Activated gamma-delta T cell treated with Interleukin-2 at 50 U/mL for 16 hours (primary cell): ENCODE results near the gene ASPSCR1.

ENCODE experiments used
- DNase-seq: peaks from one replicate; pipeline ENCODE4 v3.0.0-alpha.2; 2020

The ASPSCR1 gene

DNA sequence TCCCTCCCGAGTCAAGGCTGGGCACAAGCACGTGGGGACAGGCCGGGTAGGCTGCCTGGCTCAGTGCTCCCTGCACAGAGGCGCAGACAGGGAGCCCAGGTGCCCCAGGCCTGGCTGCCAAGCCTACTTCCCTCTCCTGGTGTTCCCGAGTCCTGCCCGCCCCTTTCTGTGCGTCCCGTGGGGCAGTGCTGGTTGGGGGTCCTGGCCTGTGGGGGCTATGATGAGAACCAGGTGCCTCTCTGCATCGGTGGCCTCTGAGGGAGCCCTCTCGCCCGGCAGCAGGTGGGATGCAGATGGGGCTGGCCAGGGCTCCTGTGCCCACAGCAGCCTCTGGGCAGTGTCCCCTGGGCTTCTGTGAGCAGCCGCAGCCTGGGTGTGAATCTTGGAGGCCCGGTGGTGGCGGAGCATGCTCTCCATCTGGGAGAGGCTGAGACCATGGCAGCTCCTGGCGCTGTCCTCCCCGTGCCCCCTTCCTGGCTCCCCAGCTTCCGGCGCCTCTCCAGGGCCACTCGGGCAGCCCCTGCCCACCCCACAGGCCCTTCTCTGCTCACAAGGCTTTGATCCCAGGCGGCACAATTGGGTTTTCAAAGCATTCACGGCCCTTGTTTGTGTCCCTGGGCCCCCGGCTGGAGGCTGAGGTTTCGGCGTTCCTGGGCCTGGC lies 38.0 kb downstream of the ASPSCR1 start:
- DNase-seq = no peak

DNA sequence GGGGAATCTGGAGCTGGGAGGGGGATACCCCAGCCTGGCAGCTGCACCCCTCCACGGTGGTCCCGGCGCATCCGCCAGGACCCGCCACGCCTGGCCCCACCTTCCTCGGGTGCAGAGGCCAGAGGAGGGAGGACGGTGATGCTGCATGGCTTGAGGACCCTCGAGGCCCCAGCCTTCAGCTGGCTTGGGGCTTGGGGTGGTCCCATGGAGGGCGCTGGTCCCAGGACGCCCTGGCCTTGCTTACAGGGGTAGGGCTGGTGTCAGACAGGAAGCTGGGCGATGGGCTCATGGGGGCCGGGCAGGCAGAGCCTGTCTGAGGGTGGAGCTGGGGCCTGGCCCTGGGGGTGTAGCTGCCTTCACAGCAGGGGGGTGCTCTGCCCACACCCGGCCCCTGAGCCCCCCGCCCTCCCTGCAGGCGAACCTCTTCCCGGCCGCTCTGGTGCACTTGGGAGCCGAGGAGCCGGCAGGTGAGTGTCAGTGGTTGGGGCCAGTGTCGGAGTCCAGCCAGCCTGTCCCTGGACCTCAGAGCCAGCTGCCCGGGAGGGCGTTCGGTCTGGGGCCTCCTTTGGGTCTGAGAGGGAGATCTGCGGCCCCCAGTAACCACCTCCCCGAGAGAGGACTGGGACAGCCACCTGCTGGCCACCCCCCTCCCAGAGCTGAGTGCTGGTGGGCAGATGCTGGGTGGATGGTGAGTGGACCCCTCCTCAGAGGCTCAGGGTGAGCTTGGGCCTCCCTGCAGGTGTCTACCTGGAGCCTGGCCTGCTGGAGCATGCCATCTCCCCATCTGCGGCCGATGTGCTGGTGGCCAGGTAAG lies 38.8 kb downstream of the ASPSCR1 start:
- DNase-seq = no peak

DNA sequence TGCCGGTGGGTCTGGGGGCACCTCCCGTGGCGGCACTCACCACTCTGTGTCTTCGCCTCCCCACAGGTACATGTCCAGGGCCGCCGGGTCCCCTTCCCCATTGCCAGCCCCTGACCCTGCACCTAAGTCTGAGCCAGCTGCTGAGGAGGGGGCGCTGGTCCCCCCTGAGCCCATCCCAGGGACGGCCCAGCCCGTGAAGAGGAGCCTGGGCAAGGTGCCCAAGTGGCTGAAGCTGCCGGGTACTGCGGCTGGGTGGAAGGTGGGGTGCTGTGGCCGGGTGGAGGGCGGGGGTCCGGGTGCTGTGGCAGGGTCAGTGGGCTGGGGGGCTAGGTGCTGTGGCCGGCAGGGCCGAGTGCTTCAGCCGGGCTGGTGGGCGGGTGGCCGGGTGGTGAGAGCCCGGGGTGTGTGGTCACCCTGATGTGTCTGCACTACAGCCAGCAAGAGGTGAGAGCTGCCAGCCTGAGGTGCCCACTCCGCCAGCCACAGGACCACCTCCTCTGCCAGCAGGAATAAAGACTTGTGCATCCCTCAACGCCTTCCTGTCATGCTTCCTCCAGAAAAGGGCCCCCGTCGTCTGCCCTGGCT lies 39.5 kb downstream of the ASPSCR1 start:
- no peak for DNase-seq

DNA sequence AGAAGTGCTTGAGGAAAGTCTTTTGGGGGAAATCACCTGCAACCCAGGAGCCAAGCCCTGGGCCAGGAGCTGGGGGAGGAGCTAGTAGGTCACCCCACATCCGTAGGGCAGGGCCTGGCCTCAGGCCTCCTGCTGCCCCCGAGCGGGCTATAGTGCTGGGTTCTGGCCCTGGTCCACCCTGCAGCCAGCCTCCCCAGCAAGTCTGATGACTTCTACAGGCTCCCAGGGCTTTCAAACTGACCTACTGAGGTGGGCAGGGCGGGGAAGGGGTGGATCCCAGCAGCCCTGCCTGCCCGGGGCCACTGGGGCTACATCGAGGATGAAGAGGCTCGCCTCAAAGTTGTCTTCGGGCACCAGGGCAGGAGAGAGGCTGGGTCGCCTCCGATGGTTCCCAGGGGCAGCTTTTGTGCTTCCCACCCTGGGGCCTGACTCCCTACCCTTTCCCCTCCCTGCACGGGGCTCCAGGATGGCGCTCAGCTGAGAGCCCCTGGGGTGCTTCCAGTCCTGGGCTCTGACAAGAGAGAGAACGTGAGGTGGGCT lies 40.3 kb downstream of the ASPSCR1 start:
- DNase-seq = no peak

DNA sequence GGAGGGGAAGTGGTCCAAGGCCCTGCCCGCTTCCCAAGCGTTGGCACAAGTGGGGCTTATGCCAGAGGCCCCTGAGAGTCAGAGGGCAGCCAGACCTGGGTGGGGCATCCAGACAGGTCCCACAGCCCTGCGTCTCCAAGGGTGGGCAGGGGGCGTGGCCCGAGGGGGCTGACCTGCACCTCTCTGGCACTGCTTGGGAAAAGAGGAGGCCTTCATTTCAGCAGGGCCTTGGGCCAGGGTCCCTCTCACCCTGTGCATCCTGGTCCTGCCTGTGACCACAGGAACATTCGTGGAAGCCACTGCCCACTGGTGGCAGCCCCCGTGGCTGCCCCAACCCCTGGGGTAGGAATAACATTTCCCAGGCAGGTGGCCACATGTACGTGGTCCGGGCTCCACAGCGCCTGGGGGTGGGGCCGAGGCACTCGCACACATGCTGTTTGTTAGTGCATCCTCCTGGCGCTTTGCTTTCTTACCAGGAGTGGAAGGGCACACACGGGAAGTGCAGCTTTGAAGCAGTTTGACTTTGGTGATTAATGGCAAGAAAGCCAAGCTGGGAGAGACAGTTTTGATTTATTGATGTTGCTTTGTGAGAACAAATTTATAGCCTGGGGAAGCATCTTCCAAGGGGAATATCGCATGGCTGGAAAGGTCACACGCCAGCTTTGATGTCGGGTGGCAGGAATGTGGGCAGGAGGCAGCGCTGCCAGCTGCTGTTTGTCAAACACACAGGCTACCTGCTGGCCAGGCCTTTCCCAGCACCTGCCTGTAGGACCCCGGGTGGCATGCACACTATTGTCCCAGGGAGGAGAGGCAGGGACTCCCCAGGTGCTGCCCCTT lies 40.9 kb downstream of the ASPSCR1 start:
- no peak for DNase-seq

DNA sequence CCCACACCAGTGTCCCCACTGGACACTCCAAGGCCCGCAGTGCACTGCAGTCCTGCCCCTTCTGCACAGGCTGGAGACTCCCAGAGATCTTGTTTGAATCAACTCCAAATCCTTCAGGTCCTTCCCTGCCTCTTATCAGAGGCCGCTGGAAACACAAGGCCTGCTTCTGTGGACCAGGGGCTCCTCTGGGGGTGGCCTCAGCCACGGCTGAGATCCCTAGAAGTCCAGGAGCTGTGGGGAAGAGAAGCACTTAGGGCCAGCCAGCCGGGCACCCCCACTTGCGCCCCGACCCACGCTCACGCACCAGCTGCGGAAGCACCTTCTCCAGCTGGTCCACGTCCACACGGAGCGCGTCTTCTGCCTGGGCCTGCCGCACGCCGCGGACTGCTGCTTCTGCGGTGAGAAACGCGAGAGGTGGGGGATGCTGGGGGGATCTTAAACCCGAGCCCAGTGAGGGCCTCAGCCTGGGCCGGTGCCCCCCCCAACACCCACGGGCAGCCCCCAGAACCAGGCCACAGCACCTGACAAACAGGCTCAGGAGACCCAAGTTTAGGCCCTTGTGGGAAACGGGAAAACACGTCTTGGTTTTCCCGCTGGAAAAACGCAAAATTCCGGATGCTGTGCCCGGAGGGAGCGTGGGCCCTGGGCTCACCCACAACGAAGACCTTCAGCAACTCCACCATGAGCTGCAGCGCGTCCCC lies 41.7 kb downstream of the ASPSCR1 start:
- DNase-seq = no peak

DNA sequence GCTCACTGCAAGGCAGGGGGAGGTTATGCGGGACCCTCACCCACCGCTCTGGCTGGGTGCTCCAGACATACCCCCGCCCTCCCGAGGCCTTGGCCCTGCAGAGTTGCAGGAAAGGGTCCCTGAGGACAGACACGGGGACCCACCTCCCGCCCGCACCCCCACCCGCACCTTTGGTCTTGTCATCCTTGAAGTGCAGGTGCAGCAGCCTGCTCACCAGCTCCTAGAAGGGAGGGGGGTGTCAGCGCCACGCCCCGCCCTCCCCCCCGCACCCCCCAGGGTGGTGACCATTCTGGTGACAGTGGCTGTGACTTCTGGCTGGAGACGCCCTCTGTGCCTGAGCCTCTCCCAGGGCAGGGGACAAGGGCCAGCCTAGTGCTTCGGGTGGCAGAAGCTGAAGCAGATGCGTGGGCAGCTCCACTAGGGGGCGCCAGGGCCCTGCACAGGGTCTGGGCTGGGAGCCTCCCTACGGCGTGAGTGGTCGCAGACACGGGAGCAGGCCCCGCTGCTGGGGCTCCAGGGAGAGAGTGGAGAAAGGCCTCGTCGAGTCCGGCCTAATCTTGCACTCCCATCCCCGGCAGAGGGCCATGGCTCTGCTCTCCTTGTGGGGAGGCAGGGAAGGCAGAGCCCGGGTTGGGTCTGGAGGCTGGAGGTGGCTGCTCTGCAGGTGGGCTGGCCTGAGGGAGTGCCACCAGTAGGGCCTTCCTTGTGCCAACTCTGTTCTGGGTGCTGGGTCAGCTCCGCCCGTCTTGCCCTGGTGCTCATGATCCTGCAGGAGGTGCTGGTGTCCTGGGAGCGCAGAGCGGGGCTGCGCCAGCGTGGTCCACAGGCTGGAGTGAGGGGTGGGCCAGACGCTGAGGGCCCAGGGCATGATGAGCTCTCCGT lies 42.5 kb downstream of the ASPSCR1 start:
- peak; percentile 57 for DNase-seq

DNA sequence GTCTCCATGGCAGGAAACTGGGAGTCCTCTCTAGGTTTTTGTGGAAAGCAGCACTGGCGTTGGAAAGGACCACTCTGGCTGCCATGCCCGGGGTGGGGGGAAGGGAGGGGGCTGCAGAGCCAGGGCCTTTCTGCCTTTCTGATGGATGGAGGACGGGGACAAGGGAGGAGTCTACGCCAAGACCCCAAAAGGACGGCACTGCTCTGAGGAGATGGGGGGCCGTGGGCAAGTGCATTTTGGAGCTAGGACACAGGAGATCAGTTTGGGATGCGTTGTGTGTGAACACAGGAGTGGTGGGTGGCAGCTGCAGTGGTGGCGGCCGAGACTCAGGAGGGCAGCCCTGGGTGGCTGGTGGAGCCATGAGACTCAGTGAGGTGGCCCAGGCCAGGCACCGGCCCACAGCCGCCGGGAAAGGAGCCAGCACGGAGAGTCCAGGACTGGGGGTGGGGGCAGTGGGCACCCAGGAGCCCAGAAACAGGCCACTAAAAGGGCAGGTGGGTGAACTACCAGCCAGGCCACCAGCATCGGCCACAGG lies 43.2 kb downstream of the ASPSCR1 start:
- DNase-seq = no peak

DNA sequence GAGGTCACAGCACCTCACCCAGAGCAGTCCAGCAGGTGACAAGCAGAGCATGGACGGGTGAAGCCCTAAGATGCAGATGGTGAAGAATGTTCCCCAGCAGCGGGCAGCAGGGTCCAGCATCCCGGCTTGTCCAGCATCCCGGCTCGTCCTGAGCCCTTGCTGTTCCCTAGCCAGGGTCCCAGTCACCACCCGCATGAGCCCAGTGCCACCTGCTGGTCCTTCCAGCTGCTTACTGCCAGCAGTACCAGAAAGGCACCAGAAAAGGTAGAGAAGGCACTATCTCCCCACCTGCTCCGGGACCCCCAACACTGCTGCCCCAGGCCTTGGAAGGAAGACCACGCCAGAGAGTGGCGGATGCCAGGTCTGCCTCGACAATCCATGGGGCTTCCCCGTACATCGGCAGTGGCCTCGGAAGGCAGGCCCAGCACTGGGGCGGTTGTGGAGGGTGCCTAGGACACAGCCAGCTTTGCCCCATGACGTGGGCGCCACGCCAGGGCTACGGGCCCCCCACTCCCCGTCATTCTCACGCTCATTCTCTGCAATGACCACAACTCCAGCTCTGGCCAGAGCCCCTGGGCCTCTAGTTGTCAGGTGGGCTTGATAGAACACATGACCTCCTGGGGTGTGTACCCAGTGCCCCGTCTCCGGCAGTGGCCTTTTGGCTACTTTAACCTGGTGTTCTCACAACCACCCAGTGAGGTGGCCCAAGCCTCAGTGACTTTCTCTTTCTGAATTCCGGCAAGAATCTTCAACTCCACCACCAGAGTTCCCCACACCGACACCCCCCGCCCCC lies 43.9 kb downstream of the ASPSCR1 start:
- peak; percentile 49 for DNase-seq

DNA sequence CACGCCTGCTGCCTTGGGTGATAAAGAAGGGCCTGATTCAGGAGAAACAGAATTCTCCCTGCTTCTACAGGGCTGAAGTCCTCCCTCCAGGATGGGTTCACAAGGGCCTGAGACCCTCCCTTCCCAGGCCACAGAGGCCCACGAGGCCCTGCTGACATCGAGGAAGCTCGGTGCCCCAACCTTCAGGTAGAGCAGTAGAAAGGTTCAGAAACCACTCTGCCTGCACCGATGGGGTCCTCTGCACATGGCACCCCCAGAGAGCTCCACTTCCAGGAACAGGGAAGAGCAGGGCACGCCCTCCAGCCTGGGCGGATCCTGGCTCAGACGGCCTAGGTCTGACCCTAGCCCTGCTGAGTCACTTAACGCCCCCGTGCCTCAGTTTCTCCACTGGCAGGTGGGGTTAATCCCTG lies 44.5 kb downstream of the ASPSCR1 start:
- no peak for DNase-seq

DNA sequence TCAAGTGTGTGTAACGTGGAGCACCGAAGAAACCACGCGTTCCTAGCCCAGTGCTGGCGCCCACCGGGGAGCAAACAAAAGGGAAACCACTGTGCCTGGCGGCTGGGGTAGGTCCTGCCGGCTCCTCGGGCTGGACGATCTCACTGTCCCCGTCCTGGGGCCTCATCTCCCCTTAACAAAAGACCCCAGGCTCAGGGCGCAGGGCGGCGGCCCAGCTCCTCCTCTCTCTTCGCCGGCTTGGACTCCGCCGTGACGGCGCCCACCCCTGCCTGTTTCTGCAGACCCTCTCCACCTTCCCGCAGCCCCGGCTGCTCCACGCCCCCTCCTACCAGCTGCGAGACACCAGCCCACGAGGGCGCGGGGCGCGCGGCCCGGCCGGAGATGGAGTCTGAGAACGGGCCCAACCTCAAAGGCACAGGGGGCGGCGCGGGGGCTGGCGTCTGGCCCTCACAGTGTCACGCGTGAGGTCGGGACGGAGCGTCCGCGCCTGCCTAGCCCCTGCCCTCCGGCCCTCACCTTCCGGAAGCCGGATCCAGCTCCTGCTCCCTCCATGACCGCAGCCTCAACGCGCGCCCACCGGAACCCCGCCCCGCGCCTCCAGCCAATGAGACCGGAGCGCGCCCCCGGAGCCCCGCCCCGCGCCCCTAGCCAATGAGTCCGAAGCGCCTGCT lies 45.0 kb downstream of the ASPSCR1 start, which contains the start of gene CENPX:
CENPX (minus strand) TSS at position 569 of the 671 bp plus-strand sequence; CDS start at position 552, 17 bp downstream.
- no peak for DNase-seq

DNA sequence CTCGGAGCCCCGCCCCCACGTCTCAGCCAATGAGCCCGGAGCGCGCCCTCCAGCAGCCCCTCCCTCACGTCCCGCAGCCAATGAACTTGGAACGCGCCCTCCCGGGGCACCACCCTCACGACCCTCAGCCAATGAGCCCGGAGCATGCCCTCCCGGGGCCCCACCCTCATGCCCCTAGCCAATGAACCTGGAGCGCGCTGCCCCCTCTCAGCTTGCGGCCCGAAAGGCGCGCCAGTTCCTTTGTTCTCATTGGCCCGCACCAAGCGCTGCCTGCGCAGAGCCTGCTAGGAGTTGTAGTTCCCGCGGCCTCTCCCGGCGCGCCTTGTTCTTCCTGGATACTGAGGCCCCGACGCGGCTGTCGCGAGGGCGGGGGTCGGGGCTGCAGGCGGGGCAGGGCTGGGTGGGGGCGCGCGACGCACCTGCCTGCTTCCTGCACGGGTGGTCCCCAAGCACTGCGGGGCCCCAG lies 45.6 kb downstream of the ASPSCR1 start, which contains the start of gene LRRC45:
LRRC45 (plus strand) TSS at position 325 of the 466 bp plus-strand sequence. CDS start 339 bp downstream, outside the sequence.
- DNase-seq = peak; percentile 100

DNA sequence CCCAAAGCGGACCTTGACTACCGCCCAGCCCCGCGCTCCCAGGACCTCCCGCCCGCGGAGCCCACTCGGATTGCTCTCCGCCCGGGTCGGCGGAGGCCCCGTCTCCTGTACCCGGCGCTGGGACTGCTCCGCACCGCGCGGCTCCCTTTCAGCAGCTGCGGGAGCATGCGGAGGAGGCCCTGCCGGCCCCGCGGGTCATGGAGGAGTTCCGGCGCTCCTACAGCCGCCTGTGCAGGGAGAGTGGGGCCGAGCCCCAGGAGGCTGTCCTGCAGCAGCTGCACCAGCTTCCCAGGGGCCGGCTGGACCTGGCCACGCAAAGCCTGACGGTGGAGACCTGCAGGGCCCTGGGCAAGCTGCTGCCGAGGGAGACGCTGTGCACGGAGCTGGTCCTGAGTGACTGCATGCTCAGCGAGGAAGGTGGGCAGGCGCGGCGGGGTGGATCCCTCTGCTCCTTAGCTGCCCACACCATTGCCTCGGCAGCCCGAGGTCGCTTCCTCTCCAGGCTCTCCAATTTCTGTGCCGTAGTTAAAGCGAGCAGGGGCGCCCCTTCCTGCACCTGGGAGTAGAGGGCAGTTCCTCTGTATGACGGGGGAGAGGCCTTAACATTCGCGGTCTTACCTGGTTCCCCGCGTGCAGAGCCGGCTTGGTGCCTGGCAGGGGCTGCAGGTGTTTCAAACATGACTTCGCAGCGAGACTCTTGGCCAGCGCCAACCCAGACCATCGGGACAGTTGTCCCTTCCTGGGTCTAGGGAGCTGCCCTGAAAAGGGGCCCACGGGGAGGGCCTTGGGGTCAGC lies 46.2 kb downstream of the ASPSCR1 start:
- DNase-seq = no peak

DNA sequence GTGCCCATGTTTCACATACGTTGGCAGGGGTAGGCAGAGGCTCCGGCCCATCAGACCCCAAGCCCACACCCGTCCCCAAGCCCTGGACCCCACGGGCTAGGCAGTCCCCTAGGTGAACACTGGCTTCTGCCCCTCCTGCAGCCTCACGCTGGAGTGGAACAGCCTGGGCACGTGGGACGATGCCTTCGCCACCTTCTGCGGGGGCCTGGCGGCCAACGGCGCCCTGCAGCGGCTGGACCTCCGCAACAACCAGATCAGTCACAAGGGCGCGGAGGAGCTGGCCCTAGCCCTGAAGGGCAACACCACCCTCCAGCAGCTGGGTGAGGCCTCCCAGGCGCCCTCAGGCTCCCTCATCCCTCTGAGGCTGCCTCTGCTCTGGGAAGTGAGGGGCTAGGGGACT lies 47.4 kb downstream of the ASPSCR1 start:
- DNase-seq = no peak

DNA sequence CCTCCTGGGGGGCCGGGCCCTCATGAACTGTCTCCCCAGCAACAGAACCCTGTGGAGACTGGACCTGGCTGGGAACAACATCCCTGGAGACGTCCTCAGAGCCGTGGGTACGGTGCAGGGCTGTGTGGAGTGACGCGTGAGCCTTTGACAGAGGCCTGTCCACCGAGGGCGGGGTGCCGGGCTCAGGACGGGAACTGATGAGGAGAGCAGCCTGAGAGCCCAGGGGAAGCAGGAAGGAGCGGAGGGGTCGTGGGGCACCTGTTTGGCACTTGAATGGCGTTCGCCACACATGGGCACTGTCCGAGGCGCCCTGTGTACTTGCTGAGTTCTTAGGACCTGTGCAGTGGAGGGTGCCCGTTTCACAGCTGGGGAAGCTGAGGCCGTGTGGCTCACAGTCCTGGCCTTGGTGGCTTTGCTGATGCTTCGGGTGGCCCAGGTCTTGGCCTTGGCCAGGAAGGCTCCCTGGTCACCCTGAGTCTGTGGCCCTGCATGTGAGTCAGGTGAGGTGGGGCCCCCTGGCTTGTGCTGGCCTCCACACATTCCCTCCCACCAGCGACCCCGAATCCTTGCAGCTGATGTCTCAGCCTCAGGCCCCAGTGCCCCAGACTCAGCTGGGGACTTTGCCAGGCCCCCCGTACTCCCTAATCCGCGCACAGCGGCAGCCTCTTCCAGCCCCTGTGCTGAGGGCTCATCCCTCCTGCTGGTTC lies 48.1 kb downstream of the ASPSCR1 start:
- DNase-seq = no peak

DNA sequence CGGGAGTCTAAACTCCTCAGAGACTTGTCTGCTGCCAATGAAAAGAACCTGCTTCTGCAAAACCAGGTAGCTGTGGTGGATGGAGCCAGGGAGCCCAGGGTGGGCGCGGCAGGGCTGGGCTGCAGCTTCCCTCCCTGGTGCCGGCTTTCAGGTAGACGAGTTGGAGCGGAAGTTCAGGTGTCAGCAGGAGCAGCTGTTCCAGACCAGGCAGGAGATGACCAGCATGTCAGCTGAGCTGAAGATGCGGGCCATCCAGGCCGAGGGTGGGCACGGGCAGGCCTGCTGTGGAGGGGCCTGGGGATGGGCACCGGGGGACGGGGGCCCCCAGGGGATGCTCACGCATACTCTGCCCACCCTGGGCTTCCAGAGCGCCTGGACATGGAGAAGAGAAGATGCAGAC lies 50.8 kb downstream of the ASPSCR1 start:
- no peak for DNase-seq

DNA sequence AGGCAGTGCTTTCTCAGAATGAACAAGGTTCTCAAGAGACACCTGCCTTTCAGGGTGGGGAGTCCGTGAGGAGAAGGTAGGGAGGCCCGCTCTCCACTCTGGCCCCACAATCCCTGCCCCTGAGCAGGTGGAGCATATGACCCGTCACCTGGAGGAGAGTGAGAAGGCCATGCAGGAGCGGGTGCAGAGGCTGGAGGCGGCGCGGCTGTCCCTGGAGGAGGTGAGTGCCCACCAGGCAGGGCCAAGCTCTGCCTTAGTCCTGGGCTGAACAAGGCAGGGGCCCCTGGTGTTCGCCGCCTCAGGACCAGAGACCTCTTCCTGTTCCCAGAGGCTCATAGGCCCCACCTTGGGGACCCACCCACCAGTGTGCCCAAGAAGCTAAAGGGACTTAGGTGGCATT lies 51.5 kb downstream of the ASPSCR1 start:
- DNase-seq = no peak

DNA sequence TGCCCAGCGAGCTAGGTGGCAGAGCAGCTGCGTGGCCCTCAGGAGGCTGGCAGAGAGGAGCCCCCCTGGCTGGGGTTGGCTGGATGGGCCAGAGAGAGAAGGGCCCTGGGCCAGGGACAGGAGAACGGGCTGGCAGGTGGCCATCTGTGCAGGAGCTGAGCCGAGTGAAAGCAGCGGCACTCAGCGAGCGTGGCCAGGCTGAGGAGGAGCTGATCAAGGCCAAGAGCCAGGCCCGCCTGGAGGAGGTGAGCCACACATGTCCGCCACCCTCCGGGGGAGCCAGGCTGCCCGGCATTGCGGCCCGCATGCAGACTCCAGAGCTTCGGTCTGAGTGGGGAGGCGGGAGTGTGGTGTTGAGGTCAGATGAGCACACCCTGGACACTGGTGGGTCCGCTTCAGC lies 52.0 kb downstream of the ASPSCR1 start:
- DNase-seq = no peak
